ENCODE measurements around the gene CEBPA.
"Not testable (repeated sequence)": the region's sequence is repeated elsewhere in the genome, so short reads cannot be mapped to it uniquely, and the experiment has no call there.

Gene CEBPA

GRCh38 chr19:33300009-33300893 is 2.1 kb downstream of the CEBPA start:
- peak; percentile 75 for DNase-seq

DNA sequence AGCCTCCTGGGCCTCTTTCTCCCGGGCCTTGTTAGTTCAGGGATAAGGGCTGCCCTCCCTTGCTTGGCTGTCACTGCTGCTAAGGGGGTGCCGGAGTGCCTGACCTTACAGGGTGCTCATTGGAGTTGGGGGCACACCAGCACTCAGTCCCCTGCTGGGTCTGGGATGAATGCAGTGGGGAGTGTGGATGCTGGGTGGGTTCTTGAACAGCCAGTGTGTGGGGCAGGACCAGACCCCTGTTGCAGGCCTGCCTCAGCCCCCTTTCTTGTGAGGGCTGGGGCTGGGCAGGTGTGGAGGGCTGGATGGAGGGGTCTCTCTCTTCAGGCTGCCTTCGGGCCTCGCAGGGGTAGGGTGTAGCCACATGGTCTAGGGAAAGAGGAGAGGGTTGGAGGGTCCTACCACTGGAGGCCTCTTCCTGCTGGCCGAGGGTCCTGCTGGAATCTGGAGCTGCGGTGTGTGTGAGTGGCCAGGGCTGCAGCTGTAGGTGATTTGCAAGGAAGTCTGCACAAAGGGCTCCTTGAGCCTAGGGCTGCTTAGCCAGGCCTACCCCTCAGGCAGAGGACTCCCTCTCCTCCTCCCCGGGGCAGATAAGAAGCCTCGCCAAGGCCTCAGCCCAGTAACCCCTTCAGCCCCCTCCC is 3.2 kb downstream of the CEBPA start:
- DNase-seq, result no peak

DNA sequence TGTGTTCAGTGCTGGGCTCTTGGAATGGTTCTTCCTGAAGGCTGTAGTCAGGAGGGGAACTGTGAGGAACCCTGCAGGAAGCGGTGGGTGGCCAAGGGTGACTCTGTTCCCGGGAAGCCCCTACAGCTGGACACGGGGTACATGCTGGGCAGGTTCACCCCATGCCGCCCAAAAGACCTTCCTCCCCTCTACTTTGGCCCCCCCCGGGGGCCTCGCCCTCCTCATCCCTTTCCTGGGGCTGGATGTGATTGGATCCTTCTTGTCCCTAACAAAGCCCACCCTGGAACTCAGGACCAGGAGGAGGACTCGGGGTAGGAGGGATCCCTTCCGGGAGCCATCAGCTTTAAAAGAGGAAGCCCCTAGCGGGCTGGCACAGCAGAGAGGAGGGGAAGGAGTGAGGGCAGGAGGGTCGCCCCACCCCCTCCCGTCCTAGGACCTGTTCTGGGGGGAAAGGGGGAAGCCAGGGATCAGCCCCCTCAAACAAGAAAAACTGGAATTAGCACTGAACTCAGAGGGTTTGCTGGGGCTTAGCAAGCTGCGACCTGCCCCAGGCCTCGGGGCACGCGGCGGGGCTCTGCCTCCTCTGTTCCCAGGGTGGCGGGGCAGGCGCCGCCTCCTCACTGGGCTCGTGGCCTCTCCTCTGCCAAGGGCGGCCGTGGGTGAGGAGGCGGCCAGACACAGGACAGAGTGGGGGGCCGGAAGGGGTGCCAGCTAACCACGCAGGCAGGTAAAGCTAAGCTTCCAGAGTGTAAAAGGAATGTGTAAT is 4.0 kb downstream of the CEBPA start:
- DNase-seq, result no peak

DNA sequence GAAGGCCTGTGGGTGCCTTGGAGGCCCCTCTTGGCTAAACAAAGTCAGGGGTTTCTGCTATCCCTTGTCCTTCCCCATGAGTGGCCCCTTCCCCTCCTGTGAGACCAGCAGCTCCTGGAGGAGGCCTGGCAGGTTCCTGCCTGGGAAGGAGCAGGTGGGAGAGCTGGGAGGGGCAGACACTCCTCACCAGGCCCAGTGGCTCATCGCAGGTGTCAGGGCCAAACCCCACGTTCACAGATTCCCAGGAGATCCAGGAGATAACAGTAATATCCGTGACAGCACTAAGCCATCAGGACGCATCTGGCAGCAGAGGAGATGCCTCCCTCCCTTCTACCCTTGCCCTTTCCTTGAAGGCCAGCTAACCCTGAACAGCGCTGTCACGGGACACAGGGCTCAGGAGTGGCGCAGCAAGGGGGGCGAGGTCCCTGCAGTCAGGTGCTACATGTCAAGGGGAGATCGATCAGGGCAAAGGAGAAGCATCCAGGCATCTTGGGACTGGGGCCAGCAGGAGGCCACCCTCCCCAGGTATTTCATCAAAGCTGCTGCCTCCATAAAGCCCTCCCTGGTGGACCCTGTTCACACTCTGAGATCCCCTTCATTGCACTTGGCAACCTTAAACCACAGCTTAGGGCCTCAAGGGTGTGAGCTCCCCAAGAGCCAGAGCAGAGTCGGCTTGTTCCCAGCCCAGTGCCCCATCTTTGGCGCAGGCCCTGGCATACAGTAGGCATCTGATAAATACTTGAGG is 4.8 kb downstream of the CEBPA start:
- no peak for DNase-seq

- DNase-seq, result no peak
Observed at GRCh38 chr19:33296488-33296971, 5.8 kb downstream of the CEBPA start.

- DNase-seq, result no peak
Observed at GRCh38 chr19:33295621-33296487, 6.5 kb downstream of the CEBPA start.

GRCh38 chr19:33295046-33295445 is 7.3 kb downstream of the CEBPA start:
- DNase-seq, result not testable (repeated sequence)

DNA sequence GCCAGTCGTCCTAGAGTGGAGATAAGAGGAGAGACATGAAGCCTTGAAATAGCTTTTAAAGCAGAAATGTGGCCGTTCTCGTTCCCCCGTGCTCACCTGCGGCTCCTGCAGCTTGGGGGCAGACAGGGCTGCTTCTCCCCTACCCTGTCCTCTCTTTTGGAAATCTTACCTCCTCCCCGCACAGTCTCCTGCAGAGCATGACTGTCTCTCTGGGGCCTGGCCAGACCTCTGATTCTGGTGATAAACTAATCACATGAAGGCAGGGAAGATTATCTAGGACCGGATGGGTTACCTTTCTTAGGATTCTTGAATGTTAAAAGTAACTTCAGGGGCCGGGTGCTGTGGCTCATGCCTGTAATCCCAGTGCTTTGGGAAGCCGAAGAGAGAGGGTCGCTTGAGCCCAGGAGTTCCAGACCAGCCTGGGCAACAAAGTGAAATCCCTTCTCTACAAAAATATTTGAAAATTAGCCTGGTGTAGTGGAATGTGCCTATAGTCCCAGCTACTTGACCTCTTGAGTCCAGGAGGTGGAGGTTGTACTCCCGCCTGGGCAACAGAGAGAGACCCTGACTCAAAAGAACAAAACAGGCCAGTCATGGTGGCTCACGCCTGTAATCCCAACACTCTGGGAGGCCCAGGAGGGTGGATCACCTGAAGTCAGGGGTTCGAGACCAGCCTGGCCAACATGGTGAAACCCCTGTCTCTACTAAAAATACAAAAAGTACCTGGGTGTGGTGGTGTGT is 8.1 kb downstream of the CEBPA start:
- DNase-seq, result no peak

GRCh38 chr19:33293255-33294057 is 8.9 kb downstream of the CEBPA start:
- DNase-seq, result peak; percentile 91

DNA sequence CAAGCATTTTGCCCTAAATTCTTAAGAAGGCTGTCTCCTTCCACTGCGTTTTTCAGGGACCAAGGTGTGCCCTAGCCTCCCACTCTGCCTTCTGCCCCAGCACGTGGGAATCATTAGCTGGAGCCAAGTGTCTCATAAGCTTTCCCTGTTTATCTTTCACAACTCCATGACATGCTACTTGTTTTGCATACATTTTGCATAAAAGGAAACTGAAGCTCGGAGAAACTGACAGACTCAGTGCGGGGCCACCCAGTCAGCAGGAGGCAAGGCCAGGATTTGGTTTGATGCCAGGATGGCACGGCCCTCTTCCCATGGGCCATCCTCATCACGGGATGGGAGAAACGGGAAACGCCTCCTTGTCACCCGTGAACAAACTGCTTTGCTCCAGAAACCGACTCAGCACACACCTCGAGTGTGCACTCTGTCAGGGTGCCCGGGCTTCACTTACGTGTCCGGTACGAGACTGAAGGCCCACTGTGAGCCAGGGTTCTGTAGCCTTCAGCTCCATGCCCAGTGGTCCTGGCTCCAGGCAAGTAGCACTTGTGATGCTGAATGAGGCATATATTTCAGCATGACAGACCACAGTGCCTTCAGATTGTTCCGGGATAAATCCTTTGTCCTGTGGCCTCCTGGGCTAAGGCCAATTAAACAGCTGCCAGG is 9.6 kb downstream of the CEBPA start:
- DNase-seq, result peak; percentile 96

DNA sequence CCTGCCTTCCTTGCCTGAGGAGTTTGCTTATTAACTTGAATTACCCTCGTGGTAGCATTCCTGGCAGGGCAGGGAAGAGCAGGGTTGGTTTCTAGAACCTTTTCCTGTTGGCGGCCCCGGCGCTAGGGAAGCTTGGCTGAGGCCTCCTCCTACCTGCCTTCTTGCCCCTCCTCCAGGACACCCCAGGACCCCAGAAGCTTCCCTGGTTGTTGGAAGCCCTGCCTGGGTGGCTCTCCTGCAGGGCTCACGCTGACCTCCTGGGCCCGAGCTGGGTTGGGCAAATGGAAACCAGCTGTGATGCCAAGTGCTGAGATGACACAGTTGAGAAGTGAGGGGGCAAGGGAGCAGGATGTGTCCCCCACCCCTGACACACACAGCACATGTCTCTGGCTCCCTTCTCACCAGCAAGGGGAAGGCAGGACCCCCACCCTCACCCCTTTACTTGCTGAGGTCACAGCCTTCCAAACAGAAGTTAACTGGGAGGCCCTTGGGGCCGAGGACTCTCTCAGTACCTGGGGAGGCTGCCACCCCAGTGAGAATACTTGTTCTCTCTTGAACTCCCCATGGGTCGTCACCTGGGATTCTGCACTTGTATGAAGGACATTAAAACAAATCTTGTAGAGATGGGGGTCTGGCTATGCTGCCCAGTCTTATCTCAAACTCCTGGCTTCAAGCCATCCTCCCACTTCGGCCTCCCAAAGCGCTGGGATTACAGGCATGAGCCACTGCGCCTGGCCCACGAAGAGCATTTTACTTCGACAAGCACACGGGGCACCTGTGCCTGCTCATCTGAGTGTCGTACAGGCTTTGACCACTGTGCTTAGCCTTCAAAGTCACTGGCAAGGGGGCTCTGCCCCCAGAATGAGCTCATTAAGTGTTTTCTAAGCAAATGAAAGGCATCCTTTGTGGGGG is 10.5 kb downstream of the CEBPA start:
- no peak for DNase-seq

DNA sequence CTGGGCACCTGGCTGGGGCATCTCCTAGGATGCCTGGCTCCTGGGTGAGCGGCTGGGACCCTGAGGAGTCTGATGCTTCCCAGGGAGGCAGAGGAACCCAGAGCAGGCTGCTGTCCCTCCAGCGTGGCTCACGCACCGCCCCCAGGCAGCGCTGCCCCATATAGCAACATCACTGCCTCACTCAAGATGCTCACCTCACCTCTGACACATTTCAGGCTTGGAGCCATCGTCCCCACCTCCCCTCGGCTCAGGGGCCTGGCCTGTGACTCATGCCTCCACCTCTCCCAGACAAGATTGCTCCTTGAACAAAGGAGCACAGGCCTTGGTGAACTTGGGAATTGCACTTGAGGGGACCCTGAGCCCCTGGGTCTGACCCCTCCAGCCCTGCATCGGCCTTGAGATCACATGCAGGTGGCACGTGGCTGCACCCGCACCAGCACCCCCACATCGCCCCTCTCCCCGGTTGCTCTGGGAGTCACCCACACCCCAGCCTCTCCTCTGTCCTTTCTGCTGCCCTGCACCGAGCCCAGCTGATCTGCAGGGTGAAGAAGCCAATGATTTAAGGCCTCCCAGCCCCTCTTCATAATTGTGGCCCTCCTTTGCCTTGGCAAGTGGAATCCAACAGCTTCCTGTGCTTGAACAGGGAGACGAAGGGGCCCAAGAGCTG is 11.2 kb downstream of the CEBPA start:
- no peak for DNase-seq

DNA sequence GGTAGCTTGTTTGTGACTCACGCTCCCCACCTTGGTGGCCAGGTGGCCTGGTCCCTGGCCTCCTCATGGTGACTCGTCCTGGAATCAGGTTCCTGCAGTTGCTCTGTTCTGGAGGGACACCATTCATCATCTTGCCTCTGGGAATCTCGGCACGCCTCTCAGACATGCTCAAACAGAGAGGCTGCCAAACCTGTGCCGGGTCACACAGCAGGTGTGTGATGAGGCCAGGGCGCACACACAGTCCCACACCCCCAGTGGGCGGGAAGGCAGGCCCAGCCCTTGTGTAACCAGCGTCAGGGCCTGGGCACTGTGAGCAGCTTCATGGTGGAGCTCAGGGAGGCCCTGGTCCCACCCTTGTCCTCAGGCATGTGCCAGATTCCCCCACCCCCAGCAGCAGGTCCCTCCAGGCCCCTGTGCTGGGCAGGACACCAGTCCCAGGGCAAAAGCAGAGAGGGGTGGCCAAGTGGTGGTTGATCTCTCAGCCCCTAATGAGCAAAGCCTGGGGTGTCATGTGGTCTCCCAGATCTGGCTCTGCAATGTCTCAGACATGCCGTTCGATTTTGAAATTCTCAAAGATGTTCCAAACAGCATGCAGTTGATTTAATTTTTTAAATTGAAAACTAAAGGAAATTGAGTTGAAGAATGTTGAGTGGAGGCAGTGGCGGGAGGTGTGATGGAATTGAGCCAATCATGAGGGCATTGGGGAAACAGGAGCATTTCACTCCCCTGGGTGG is 12.1 kb downstream of the CEBPA start:
- DNase-seq, result no peak

GRCh38 chr19:33289261-33289660 is 13.1 kb downstream of the CEBPA start:
- no peak for DNase-seq

DNA sequence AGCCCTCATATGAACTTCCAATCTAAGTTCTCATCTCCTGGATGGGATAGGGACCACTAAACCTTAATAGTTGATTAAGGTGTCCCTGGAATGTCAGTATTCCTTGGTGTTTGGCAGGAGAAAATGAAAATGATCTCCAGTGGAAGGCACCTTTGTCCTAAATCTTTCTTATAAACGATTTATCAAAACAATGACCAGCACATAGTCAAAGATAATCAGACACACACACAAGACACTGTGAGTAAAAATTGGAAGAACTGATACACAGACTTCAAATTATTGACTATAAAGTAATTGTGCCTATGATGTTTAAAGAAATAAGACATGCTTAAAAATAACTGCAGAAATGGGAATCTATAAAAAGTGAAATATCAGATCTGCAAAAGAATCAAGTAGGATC is 13.7 kb downstream of the CEBPA start:
- DNase-seq, result no peak

GRCh38 chr19:33287927-33288326 is 14.4 kb downstream of the CEBPA start:
- peak; percentile 53 for DNase-seq

GRCh38 chr19:33287438-33287837 is 14.9 kb downstream of the CEBPA start:
- DNase-seq, result no peak
